Body of pancreas (tissue), 4 donors: ENCODE data around the gene PRRT4.
A peak's percentile ranks its signal among the peaks of the same experiment; 100 is the strongest.

Experiments
- CTCF ChIP-seq, 7 experiments: fragments of 450-650 bp in 4 of 7; fragments of 200-600 bp in 3 of 7; sonication (generic) in 3 of 7; IDR thresholded peaks; one replicate each; pipeline ENCODE4 v1.5.1; 2016 to 2019; ENCODE audit warnings: antibody characterized with exemption in 7 of 7
- POLR2A ChIP-seq, 3 donors: fragments of 450-650 bp; IDR thresholded peaks; one replicate each; pipeline ENCODE4 v1.6.1; 2016; ENCODE audit warnings: antibody characterized with exemption in 3 of 3, mild to moderate bottlenecking in 2 of 3

DNA sequence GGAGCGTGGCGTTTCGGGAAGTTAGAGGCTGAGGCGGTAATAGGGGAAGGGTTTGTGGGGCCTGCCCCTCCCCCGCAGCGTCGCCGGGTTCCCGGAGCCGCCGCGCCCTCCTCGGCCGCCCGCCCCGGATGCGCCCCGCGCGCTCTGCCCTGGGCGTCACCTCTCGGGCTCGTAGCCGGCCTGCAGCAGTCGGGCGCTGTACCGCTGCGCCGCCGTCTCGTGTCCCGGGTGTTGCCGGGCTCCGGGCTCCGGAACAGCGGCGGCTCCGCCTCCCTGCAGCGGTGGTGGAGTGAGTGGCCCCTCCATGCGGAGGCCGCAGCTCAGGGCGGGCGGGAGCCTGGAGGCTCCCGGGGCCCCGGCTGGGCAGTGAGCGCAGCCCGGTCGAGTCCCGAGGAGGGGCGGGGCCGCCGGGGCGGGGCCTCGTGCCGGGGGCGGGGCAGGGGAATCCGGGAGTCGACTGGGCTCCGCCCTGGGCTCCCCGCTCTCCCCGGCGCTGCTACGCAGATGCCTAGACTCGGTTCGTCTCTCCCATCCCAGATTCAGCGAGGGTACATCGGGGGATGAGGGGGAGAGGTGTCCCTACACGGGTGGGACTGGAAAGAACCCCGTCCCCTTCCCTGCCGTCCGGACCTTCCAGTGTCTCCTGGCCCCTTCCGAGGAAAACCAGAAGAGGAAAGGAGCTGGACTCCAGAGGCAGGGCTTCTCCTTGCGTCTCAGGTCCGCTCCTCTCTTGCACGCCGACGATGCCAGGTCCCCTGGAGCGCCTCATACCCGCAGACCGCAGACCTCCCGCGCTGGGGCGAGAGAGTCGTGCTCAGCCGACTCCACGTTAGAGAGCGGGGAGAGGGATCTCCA lies 48.3 kb upstream of the PRRT4 start, which contains the start of gene IMPDH1:
- TF ChIP-seq POLR2A (IDR thresholded peaks at IDR 0.05): peak; percentile 36 to 66 (median 49)
- no peak for TF ChIP-seq CTCF (IDR thresholded peaks at IDR 0.05)
